Coronary artery (tissue), 2 donors: ENCODE data around the gene CCDC186.

ENCODE experiments used
- DNase-seq: peaks from one replicate; pipeline ENCODE4 v3.0.0-alpha.2; 2017; ENCODE audit warnings: low spot score
- H3K27ac ChIP-seq, 2 donors: fragments of 200-600 bp; sonication (generic); one replicate each; pipeline ENCODE4 v1.5.1; 2016 to 2019
- H3K4me3 ChIP-seq: fragments of 200-600 bp; sonication (generic); 2 replicates; pipeline ENCODE4 v1.5.1; 2016; ENCODE audit warnings: mild to moderate bottlenecking, moderate library complexity
- CTCF ChIP-seq: fragments of 200-600 bp; sonication (generic); IDR thresholded peaks from one replicate; pipeline ENCODE4 v1.5.1; 2019; ENCODE audit warnings: antibody characterized with exemption

CCDC186 gene

GRCh38 chr10:114168450-114169009 lies 5.5 kb downstream of the CCDC186 start:
- TF ChIP-seq CTCF: no peak
- no peak overlapping the region for H3K4me3 ChIP-seq
- H3K27ac ChIP-seq: no peak overlapping the region
- DNase-seq: no peak

- no peak for TF ChIP-seq CTCF
- H3K27ac ChIP-seq: no peak overlapping the region
- DNase-seq: no peak
- H3K4me3 ChIP-seq: no peak overlapping the region
Observed at GRCh38 chr10:114167985-114168384, 6.0 kb downstream of the CCDC186 start.

GRCh38 chr10:114166494-114166893 lies 7.5 kb downstream of the CCDC186 start:
- DNase-seq: no peak
- Histone ChIP-seq H3K4me3 (no peak overlapping the region), H3K27ac (no peak overlapping the region)
- no peak for TF ChIP-seq CTCF

GRCh38 chr10:114166043-114166442 lies 8.0 kb downstream of the CCDC186 start:
- Histone ChIP-seq H3K27ac (no peak overlapping the region), H3K4me3 (no peak overlapping the region)
- DNase-seq: no peak
- no peak for TF ChIP-seq CTCF

- Histone ChIP-seq H3K4me3 (no peak overlapping the region), H3K27ac (no peak overlapping the region)
- DNase-seq: no peak
- TF ChIP-seq CTCF: no peak
Observed at GRCh38 chr10:114163062-114163461, 10.9 kb downstream of the CCDC186 start.

GRCh38 chr10:114157912-114158311 lies 16.1 kb downstream of the CCDC186 start:
- DNase-seq: no peak
- TF ChIP-seq CTCF: no peak
- Histone ChIP-seq H3K4me3 (no peak overlapping the region), H3K27ac (no peak overlapping the region)

- Histone ChIP-seq H3K4me3 (no peak overlapping the region), H3K27ac (no peak overlapping the region)
- no peak for DNase-seq
- no peak for TF ChIP-seq CTCF
Observed at GRCh38 chr10:114151892-114152291, 22.1 kb downstream of the CCDC186 start.
